Tibial artery (tissue), 4 donors: ENCODE data around the gene NUP210.

Experiments
- DNase-seq, 2 donors: peaks; one replicate each; pipeline ENCODE4 v3.0.0-alpha.2; 2019
- H3K27ac ChIP-seq, 2 donors: fragments of 200-600 bp; sonication (generic) in 1 of 2; 1 replicate in 1 of 2; 2 replicates in 1 of 2; pipeline ENCODE4 v1.5.1; 2018 to 2019; ENCODE audit warnings: mild to moderate bottlenecking in 1 of 2
- H3K27me3 ChIP-seq, 2 donors: fragments of 200-600 bp; sonication (generic) in 1 of 2; one replicate each; pipeline versions ENCODE4 v1.5.1 to v1.6.0; 2016 to 2019
- H3K36me3 ChIP-seq, 3 donors: fragments of 200-600 bp; sonication (generic) in 2 of 3; one replicate each; pipeline ENCODE4 v1.5.1; 2016 to 2019; ENCODE audit warnings: mild to moderate bottlenecking in 2 of 3
- H3K4me1 ChIP-seq, 4 donors: fragments of 200-600 bp; sonication (generic) in 2 of 4; 1 replicate in 3 of 4; 2 replicates in 1 of 4; pipeline ENCODE4 v1.5.1; 2016 to 2019
- H3K4me3 ChIP-seq, 2 donors: fragments of 200-600 bp; sonication (generic) in 1 of 2; 1 replicate in 1 of 2; 2 replicates in 1 of 2; pipeline ENCODE4 v1.5.1; 2018 to 2019; ENCODE audit warnings: mild to moderate bottlenecking in 2 of 2
- H3K9me3 ChIP-seq, 3 donors: fragments of 200-600 bp; sonication (generic) in 1 of 3; one replicate each; pipeline ENCODE4 v1.5.1; 2016 to 2019
- intact Hi-C: fragments of 100-400 bp; cut with DNase I; formaldehyde crosslinking; loops from one replicate; pipeline ENCODE4 v1.15.0; 2023; ENCODE audit warnings: low total_unique reads
- TF ChIP-seq, protein P1 (sequence below), 2 experiments: fragments of 200-600 bp in 1 of 2; fragments of 450-650 bp in 1 of 2; IDR thresholded peaks; one replicate each; pipeline ENCODE4 v1.5.1; 2017 to 2019; ENCODE audit warnings: antibody characterized with exemption in 2 of 2, mild to moderate bottlenecking in 1 of 2, moderate library complexity in 1 of 2

NUP210 gene

GRCh38 chr3:13370055-13370454 lies 50.1 kb downstream of the NUP210 start:
- Histone ChIP-seq H3K4me3 (no peak overlapping the region), H3K27me3 (no peaks in the 10 kb centered on the region), H3K36me3 (peaks cover 0 to 16% (median 0%) of the 10 kb centered on the region in 3 donors), H3K9me3 (no peaks in the 10 kb centered on the region), H3K4me1 (no peaks in the 10 kb centered on the region), H3K27ac (no peak overlapping the region)
- TF ChIP-seq, protein P1, sequence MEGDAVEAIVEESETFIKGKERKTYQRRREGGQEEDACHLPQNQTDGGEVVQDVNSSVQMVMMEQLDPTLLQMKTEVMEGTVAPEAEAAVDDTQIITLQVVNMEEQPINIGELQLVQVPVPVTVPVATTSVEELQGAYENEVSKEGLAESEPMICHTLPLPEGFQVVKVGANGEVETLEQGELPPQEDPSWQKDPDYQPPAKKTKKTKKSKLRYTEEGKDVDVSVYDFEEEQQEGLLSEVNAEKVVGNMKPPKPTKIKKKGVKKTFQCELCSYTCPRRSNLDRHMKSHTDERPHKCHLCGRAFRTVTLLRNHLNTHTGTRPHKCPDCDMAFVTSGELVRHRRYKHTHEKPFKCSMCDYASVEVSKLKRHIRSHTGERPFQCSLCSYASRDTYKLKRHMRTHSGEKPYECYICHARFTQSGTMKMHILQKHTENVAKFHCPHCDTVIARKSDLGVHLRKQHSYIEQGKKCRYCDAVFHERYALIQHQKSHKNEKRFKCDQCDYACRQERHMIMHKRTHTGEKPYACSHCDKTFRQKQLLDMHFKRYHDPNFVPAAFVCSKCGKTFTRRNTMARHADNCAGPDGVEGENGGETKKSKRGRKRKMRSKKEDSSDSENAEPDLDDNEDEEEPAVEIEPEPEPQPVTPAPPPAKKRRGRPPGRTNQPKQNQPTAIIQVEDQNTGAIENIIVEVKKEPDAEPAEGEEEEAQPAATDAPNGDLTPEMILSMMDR (IDR thresholded peaks at IDR 0.05) = no peak
- intact Hi-C loops = no loop called here
- no peak for DNase-seq

- TF ChIP-seq, protein P1 (IDR thresholded peaks at IDR 0.05) = no peak
- no peaks in the 10 kb centered on the region for H3K4me1 ChIP-seq
- intact Hi-C loops = no loop called here
- H3K27me3 ChIP-seq = no peaks in the 10 kb centered on the region
- no peak overlapping the region for H3K4me3 ChIP-seq
- peaks cover 0 to 16% (median 0%) of the 10 kb centered on the region in 3 donors for H3K36me3 ChIP-seq
- H3K9me3 ChIP-seq = no peaks in the 10 kb centered on the region
- H3K27ac ChIP-seq = no peak overlapping the region
- no peak for DNase-seq
Measured at GRCh38 chr3:13368834-13369233, 51.3 kb downstream of the NUP210 start.

GRCh38 chr3:13367728-13368127 lies 52.4 kb downstream of the NUP210 start:
- TF ChIP-seq, protein P1 (IDR thresholded peaks at IDR 0.05) = no peak
- H3K27ac ChIP-seq = no peak overlapping the region
- no peak for DNase-seq
- no peaks in the 10 kb centered on the region for H3K4me1 ChIP-seq
- no peaks in the 10 kb centered on the region for H3K9me3 ChIP-seq
- H3K36me3 ChIP-seq = peaks cover 0 to 14% (median 0%) of the 10 kb centered on the region in 3 donors
- no peak overlapping the region for H3K4me3 ChIP-seq
- H3K27me3 ChIP-seq = no peaks in the 10 kb centered on the region
- intact Hi-C loops = no loop called here

DNA sequence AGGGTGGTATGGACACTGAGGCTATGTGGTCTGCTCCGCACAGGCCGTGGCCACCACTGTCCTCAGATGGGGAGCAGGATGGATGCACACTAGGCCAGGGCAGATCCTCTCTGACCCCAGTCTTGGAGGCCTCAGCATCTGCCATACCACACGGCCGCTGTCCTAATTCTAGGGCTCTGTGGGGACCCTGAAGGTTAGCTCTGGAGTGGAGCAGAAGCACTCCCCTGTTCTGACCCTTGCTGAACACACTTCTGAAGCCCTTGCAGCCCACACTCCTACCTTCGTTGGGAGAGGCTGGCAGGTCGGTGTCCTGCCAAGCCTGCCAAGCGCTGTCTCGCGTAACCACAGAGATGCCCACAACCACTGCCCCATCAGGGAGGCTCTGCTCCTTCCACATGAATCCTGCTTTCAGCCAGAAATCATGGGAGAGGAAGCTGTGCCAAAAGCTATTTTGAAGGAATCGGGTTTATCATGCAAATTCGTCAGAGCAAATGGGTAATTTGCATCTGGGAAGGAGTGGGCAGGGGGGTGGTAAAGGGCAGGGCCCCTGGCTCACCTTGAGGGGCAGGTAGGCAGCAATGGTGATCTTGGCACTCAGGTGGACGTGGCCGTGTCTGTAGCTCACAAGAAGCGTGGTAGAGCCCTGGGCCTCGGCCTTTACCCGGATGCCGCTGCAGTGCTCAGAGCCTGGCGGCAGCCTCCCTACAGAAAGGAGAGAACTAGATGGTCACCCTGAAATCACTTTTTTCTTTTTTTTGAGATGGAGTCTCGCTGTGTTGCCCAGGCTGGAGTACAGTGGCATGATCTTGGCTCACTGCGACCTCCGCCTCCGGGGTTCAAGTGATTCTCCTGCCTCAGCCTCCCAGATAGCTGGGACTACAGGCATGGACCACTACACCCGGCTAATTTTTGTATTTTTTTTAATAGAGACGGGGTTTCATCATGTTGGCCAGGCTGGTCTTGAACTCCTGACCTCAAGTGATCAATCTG lies 54.4 kb downstream of the NUP210 start:
- H3K4me1 ChIP-seq = no peaks in the 10 kb centered on the region
- intact Hi-C loops = no loop called here
- no peak overlapping the region for H3K4me3 ChIP-seq
- H3K27me3 ChIP-seq = no peaks in the 10 kb centered on the region
- no peaks in the 10 kb centered on the region for H3K9me3 ChIP-seq
- no peak for DNase-seq
- TF ChIP-seq, protein P1 (IDR thresholded peaks at IDR 0.05) = no peak
- H3K36me3 ChIP-seq = peaks cover 0 to 4% (median 0%) of the 10 kb centered on the region in 3 donors
- H3K27ac ChIP-seq = no peak overlapping the region

- no peaks in the 10 kb centered on the region for H3K9me3 ChIP-seq
- H3K27ac ChIP-seq = no peak overlapping the region
- H3K4me1 ChIP-seq = no peaks in the 10 kb centered on the region
- H3K4me3 ChIP-seq = no peak overlapping the region
- intact Hi-C loops = no loop called here
- DNase-seq = no peak
- TF ChIP-seq, protein P1 (IDR thresholded peaks at IDR 0.05) = no peak
- H3K36me3 ChIP-seq = peaks cover 0 to 4% (median 0%) of the 10 kb centered on the region in 3 donors
- no peaks in the 10 kb centered on the region for H3K27me3 ChIP-seq
Measured at GRCh38 chr3:13364602-13365271, 55.4 kb downstream of the NUP210 start.
